ENCODE measurements around the gene CCNK. TPM values are rescaled to one million over a fixed set of nuclear protein-coding genes. Genes with fewer than 3 reads are reported as not detected.

Gene CCNK
- total RNA-seq, 1 donor from 2014 or later: 53.6 TPM

- H3K9me3 ChIP-seq: no peaks in the 10 kb centered on the region
- H3K4me1 ChIP-seq: no peaks in the 10 kb centered on the region
- no peak overlapping the region for H3K4me3 ChIP-seq
- H3K36me3 ChIP-seq: peaks cover 96% of the 10 kb centered on the region
- TF ChIP-seq CTCF (IDR thresholded peaks at IDR 0.05): no peak
- no peak overlapping the region for H3K27ac ChIP-seq
- DNase-seq (no peak), ATAC-seq (no peak)
- no peaks in the 10 kb centered on the region for H3K27me3 ChIP-seq (ENCODE audit: low read depth)
- intact Hi-C loops (cut with DNase I): no loop called here
Observed at GRCh38 chr14:99459481-99460100, 21.6 kb upstream of the CCNK start.

- no peak overlapping the region for H3K27ac ChIP-seq
- intact Hi-C loops (cut with DNase I): no loop called here
- H3K4me1 ChIP-seq: no peaks in the 10 kb centered on the region
- H3K36me3 ChIP-seq: peaks cover 96% of the 10 kb centered on the region
- H3K4me3 ChIP-seq: no peak overlapping the region
- no peak for TF ChIP-seq CTCF (IDR thresholded peaks at IDR 0.05)
- no peak for DNase-seq
- no peaks in the 10 kb centered on the region for H3K9me3 ChIP-seq
- H3K27me3 ChIP-seq (ENCODE audit: low read depth): no peaks in the 10 kb centered on the region
- ATAC-seq: no peak
Observed at GRCh38 chr14:99460793-99461192, 20.4 kb upstream of the CCNK start.

GRCh38 chr14:99461411-99462085 is 19.7 kb upstream of the CCNK start:
- Histone ChIP-seq H3K4me3 (no peak overlapping the region), H3K27me3 (ENCODE audit: low read depth) (no peaks in the 10 kb centered on the region), H3K4me1 (no peaks in the 10 kb centered on the region), H3K27ac (no peak overlapping the region), H3K9me3 (no peaks in the 10 kb centered on the region), H3K36me3 (peaks cover 90% of the 10 kb centered on the region)
- intact Hi-C loops (cut with DNase I): no loop called here
- ATAC-seq: no peak
- DNase-seq: no peak
- TF ChIP-seq CTCF (IDR thresholded peaks at IDR 0.05): no peak

GRCh38 chr14:99462210-99462609 is 19.0 kb upstream of the CCNK start:
- H3K4me3 ChIP-seq: no peak overlapping the region
- no peaks in the 10 kb centered on the region for H3K27me3 ChIP-seq (ENCODE audit: low read depth)
- DNase-seq (no peak), ATAC-seq (no peak)
- no peak for TF ChIP-seq CTCF (IDR thresholded peaks at IDR 0.05)
- H3K36me3 ChIP-seq: peaks cover 84% of the 10 kb centered on the region
- peaks cover 3% of the 10 kb centered on the region for H3K4me1 ChIP-seq
- H3K27ac ChIP-seq: no peak overlapping the region
- no peaks in the 10 kb centered on the region for H3K9me3 ChIP-seq
- intact Hi-C loops (cut with DNase I): no loop called here

GRCh38 chr14:99463974-99464373 is 17.2 kb upstream of the CCNK start:
- peaks cover 66% of the 10 kb centered on the region for H3K36me3 ChIP-seq
- H3K27ac ChIP-seq: no peak overlapping the region
- ATAC-seq: no peak
- DNase-seq: no peak
- H3K9me3 ChIP-seq: no peaks in the 10 kb centered on the region
- no peak for TF ChIP-seq CTCF (IDR thresholded peaks at IDR 0.05)
- no peak overlapping the region for H3K4me3 ChIP-seq
- peaks cover 13% of the 10 kb centered on the region for H3K4me1 ChIP-seq
- H3K27me3 ChIP-seq (ENCODE audit: low read depth): no peaks in the 10 kb centered on the region
- intact Hi-C loops (cut with DNase I): no loop called here

All from lower lobe of right lung (tissue), 2 donors.